ENCODE measurements around the gene MAP2K5. TPM values are rescaled to one million over a fixed set of nuclear protein-coding genes. Genes with fewer than 3 reads are reported as not detected.
A peak's percentile ranks its signal among the peaks of the same experiment; 100 is the strongest.

The MAP2K5 gene
- total RNA-seq, 1 donor, result 8.9 TPM

GRCh38 chr15:67843571-67844387 lies 301.3 kb downstream of the MAP2K5 start:
- no peak overlapping the region for H3K4me3 ChIP-seq (ENCODE audit: low read depth, low read length)
- DNase-seq (ENCODE audit: low read depth), result peak; percentile 27
- TF ChIP-seq CTCF (IDR thresholded peaks at IDR 0.05; ENCODE audit: insufficient read depth, low read length), result no peak

- TF ChIP-seq CTCF (IDR thresholded peaks at IDR 0.05; ENCODE audit: insufficient read depth, low read length), result no peak
- DNase-seq (ENCODE audit: low read depth), result no peak
- no peak overlapping the region for H3K4me3 ChIP-seq (ENCODE audit: low read depth, low read length)
Observed at GRCh38 chr15:67845974-67846373, 303.5 kb downstream of the MAP2K5 start.

- TF ChIP-seq CTCF (IDR thresholded peaks at IDR 0.05; ENCODE audit: insufficient read depth, low read length), result no peak
- DNase-seq (ENCODE audit: low read depth), result no peak
- no peak overlapping the region for H3K4me3 ChIP-seq (ENCODE audit: low read depth, low read length)
Observed at GRCh38 chr15:67849538-67849937, 307.0 kb downstream of the MAP2K5 start.

- DNase-seq (ENCODE audit: low read depth), result no peak
- no peak overlapping the region for H3K4me3 ChIP-seq (ENCODE audit: low read depth, low read length)
- TF ChIP-seq CTCF (IDR thresholded peaks at IDR 0.05; ENCODE audit: insufficient read depth, low read length), result no peak
Observed at GRCh38 chr15:67850336-67850735, 307.8 kb downstream of the MAP2K5 start.

GRCh38 chr15:67850994-67851571 lies 308.6 kb downstream of the MAP2K5 start:
- H3K4me3 ChIP-seq (ENCODE audit: low read depth, low read length), result no peak overlapping the region
- DNase-seq (ENCODE audit: low read depth), result peak; percentile 57
- TF ChIP-seq CTCF (IDR thresholded peaks at IDR 0.05; ENCODE audit: insufficient read depth, low read length), result no peak

GRCh38 chr15:67852418-67852817 lies 309.9 kb downstream of the MAP2K5 start:
- no peak for DNase-seq (ENCODE audit: low read depth)
- no peak overlapping the region for H3K4me3 ChIP-seq (ENCODE audit: low read depth, low read length)
- no peak for TF ChIP-seq CTCF (IDR thresholded peaks at IDR 0.05; ENCODE audit: insufficient read depth, low read length)

All from fibroblast of the aortic adventitia (primary cell).